HG02623 (cell line): ENCODE results near the gene FLNB.

ENCODE experiments used
- ATAC-seq: cut with Tn5 transposase; IDR thresholded peaks from one replicate; pipeline ENCODE4 v1.9.1; 2021; ENCODE audit warnings: moderate library complexity; ENCODE audit not compliant: unreplicated experiment

Gene FLNB

GRCh38 chr3:58102390-58102750 lies 94.1 kb downstream of the FLNB start:
- ATAC-seq, result no peak

- no peak for ATAC-seq
Observed at GRCh38 chr3:58102976-58103451, 94.8 kb downstream of the FLNB start.

DNA sequence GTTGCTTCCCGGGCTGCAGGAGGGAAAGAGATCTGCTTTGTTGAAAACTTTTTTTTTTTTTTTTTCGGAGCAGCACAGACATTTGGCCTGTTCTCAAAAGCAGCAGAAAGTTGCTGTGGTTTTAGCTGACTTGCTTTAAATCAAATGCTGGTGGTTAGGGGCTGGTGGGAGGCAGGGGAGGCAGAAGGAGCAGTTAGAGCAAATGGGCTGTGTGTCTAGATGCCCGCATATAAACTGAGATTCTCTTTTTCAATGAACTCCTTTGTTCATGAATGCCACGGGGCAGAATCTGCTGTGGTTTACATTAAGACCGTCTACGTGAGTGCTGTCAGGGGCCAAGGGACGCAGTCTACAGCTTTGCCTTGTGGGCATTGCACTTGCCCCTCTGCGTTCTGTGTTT lies 95.9 kb downstream of the FLNB start:
- no peak for ATAC-seq

DNA sequence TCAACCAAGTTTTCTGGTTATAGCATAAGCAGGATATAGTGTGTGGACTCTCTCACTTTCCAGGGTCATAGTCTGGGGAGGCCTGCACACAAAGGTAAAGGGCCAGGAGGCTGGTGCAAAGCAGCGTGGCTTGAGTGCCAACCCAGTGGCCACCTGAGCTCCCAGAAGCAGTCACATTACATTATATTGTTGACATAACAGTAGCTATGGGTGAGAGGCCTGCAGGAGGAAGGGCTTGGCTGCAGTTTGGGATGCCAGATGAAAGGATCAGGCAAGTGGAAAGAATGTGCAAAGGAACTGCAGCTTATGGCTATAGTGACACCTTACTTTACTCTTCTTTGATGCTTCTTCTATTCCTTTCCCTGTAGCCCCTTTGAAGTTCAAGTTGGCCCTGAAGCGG lies 96.5 kb downstream of the FLNB start:
- ATAC-seq, result no peak

DNA sequence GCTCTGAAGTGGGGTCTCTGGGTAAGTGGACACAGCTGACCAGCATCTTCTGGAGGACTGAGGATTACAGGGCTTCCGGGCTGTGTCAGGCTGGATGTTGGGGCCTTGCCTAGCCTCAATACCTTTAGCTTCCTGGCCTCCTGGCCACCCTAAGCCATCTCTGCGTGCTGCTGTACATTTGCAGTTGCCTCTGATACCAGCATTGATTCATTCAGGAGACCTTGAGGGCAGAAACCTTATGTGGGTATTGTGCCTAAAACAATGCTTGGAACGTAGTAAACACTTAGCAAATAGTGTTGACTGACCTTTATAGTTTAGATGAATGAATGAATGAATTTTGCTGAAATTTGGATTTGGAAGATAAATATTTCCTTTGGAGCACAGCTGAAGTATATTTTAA lies 97.0 kb downstream of the FLNB start:
- no peak for ATAC-seq

DNA sequence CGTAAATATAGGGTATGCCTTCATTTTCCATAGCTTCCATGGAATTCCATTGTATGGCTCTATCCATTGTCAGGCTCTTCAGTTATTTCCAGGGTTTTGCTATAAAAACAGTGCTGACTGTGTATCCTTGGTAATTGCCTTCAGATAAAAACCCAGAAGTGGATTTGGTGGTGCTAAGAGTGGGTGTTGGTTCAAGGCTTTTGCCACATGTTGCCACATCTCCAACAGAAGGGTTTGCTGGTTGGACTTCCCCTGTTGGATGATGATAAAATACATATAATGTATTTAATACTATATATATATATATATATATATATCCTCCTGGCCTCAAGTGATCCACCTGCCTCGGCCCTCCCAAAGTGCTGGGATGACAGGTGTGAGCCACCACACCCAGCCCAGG lies 97.8 kb downstream of the FLNB start:
- no peak for ATAC-seq

DNA sequence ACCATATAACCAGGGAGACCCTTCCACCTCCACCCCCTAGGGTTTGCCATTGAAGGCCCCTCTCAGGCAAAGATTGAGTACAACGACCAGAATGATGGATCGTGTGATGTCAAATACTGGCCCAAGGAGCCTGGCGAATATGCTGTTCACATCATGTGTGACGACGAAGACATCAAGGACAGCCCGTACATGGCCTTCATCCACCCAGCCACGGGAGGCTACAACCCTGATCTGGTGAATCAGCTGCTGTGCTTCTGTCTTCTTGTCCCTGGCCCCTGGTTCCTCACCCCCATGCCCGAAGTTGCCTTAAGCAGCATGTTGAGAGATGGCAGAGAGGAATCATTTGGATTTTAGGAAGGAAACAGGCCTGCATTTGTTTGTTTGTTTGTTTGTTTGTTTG lies 98.4 kb downstream of the FLNB start:
- no peak for ATAC-seq

DNA sequence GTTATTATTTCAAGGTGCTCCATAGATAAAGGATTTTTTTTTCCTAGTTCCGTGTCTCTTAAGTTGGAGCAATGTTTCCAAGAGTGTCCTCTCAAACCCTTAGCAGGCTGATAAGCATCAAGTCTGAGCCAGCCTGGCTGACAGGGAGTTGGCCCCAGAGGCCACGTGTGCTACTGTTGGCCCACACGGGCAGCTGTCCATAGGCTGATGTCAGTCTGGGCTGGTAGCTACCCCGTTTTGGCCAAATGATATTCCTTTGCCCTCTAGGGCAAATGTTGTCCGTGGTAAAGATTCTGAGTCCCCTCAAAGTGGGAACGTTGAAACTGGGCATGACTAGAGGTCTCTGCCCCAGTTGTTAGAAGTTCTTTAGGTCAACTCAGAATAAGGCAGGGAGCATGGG lies 99.4 kb downstream of the FLNB start:
- ATAC-seq, result no peak

DNA sequence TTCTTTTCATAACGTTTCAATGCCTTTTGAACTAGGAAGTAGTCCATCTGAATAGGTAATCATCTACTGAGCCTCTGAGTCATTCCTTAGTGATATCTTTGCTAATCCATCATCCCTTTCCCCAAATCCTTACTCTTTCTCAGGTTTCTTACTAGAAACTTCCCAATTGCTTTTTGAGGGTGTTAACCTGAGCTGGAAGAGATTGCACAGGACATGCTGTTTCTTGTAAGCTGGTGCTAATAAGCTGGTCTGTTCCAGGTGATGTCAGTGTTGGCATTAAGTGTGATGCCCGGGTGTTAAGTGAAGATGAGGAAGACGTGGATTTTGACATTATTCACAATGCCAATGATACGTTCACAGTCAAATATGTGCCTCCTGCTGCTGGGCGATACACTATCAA lies 101.5 kb downstream of the FLNB start:
- ATAC-seq, result no peak

- peak; percentile 56 for ATAC-seq
Observed at GRCh38 chr3:58111513-58112184, 103.4 kb downstream of the FLNB start.

GRCh38 chr3:58112185-58112535 lies 103.9 kb downstream of the FLNB start:
- ATAC-seq, result no peak

GRCh38 chr3:58115175-58115574 lies 107.0 kb downstream of the FLNB start:
- no peak for ATAC-seq

GRCh38 chr3:58116161-58116955 lies 108.1 kb downstream of the FLNB start:
- ATAC-seq, result no peak

GRCh38 chr3:58116985-58117384 lies 108.8 kb downstream of the FLNB start:
- no peak for ATAC-seq

DNA sequence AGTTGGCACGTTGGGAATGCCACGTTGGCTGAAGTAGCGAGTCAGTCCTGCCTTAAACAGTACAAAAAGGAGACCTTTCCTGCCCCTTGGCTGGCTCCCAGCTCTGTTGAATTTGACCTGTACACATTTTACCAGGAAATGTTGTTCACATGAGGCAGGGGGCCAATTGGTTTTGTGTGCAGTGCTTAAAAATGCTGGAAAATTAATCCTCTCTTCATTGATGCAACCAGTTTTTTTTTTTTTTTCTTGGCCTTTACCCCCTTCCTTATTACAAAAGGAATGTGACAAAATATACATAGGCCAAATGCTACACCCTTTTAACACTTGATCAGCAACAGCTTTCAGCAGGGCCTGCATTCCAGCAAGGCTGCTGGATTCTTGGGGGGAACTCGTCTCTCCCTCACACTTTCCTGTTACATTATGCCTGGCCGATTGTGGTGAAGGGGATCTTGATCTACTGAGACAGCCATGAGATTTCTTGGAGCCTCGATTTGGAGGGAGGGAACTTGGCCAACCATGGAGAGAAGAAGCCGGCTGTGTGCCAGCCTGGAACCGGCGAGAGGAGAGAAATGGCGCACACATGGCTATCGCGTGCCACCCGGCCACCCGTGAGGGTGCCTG lies 109.4 kb downstream of the FLNB start:
- no peak for ATAC-seq

DNA sequence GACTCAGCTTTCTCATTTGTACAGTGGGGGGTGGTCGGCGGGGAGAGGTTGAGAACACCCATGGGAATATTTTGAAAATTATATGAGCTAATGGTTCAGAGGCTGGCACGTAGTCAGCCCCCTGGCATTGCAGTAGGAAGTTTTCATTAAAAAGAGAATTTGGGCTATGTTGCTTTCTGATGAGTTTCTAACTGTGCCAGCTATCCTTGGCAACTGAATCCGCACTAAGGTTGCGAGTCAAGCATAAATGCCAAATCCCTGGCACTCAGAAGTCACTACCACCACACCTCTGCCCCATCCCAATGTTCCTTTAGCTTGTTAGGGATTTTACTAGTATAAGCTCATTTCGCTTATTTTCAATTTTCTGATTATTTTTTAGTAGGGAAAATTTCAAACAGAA lies 111.0 kb downstream of the FLNB start:
- ATAC-seq, result no peak

- no peak for ATAC-seq
Observed at GRCh38 chr3:58120075-58120812, 112.0 kb downstream of the FLNB start.

GRCh38 chr3:58121183-58121582 lies 113.0 kb downstream of the FLNB start:
- ATAC-seq, result no peak

DNA sequence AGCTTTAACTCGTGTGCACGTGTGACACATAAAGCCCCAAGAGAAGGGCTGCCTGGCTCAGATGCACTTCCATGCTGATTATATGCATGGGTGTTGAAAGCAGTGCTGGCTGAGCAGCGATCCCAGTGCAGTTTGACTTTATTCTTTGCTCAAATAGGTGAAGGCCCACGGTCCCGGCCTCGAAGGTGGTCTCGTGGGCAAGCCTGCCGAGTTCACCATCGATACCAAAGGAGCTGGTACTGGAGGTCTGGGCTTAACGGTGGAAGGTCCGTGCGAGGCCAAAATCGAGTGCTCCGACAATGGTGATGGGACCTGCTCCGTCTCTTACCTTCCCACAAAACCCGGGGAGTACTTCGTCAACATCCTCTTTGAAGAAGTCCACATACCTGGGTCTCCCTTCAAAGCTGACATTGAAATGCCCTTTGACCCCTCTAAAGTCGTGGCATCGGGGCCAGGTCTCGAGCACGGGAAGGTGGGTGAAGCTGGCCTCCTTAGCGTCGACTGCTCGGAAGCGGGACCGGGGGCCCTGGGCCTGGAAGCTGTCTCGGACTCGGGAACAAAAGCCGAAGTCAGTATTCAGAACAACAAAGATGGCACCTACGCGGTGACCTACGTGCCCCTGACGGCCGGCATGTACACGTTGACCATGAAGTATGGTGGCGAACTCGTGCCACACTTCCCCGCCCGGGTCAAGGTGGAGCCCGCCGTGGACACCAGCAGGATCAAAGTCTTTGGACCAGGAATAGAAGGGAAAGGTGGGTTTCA lies 114.9 kb downstream of the FLNB start:
- ATAC-seq, result no peak

- no peak for ATAC-seq
Observed at GRCh38 chr3:58124387-58124786, 116.2 kb downstream of the FLNB start.
